GM21576 (cell line): Measurements from ENCODE around the gene OR52B2.
"Not testable (repeated sequence)": the region's sequence is repeated elsewhere in the genome, so short reads cannot be mapped to it uniquely, and the experiment has no call there.

Experiments used
- ATAC-seq: cut with Tn5 transposase; IDR thresholded peaks from one replicate; pipeline ENCODE4 v1.9.1; 2021; ENCODE audit warnings: mild to moderate bottlenecking, moderate library complexity; ENCODE audit not compliant: unreplicated experiment

The OR52B2 gene

DNA sequence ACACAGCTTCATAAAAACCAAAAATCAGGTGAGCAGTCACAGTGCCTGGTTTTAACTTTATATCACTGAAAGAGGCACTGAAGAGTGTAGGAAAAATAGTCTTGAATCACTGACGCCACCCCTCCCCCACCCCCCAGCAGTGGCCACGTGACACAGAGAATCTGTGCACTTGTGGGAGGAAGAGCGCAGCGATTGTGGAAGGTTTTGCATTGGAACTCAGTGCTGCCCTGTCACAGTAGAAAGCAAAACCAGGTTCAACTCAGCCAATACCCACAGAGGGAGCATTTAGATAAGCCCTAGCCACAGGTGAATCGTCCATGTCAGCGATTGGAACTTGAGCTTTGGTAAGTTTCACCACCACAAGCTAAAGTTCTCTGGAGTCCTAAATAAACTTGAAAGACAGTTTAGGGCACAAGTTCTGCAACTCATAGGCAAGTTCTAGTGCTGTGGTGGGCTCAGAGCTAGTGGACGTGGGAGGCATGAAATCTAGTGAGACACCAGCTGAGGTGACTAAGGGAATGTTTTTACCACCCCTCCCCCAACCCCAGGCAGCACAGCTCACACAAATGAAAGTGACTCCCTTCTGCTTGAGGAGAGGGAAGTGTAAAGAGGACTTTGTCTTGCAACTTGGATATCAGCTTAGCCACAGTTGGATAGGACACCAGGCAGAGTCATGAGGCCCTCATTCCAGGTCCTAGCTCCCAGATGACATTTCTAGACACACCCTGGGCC is 13.3 kb downstream of the OR52B2 start:
- no peak for ATAC-seq

DNA sequence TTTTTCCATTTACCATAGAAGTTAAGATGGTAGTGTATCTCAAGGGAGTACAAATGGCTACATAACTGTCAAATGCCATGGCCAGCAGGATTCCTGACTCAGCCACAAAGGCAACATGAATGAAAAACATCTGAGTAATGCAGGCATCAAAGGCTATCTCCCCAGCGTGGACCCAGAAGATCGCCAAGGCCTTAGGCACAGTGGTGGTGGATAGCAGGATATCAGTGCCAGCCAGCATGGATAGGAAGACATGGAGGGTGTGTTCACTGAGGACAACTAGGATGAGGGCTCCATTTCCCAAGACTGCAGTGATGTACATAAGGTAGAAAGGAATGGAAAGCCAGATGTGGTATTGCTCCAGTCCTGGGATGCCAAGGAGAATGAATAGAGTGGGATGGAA is 18.0 kb downstream of the OR52B2 start:
- no peak for ATAC-seq

DNA sequence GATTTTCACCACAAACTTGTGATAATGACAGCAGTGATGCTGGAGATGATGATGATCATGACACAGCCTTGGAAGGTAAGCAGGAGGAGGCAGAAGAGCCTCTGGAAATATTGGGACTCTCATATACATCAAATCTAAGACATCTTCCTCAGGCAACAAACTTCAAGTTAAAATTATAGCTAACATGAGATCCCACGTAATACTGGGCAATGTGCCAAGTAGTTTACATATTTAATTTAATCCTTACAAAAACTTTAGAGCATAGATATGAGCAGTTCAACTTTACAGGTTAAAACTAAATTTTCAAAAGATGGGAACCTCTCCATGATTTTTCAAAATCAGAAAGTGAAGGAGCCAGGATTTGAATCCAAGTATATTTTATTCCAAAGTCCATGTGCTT is 19.0 kb downstream of the OR52B2 start:
- ATAC-seq: no peak

DNA sequence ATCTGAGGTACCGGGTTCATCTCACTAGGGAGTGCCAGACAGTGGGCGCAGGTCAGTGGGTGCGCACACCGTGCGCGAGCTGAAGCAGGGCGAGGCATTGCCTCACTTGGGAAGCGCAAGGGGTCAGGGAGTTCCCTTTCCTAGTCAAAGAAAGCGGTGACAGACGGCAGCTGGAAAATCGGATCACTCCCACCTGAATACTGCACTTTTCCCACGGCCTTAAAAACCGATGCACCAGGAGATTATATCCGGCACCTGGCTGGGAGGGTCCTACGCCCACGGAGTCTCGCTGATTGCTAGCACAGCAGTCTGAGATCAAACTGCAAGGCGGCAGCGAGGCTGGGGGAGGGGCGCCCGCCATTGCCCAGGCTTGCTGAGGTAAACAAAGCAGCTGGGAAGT is 26.4 kb downstream of the OR52B2 start:
- ATAC-seq: not testable (repeated sequence)

DNA sequence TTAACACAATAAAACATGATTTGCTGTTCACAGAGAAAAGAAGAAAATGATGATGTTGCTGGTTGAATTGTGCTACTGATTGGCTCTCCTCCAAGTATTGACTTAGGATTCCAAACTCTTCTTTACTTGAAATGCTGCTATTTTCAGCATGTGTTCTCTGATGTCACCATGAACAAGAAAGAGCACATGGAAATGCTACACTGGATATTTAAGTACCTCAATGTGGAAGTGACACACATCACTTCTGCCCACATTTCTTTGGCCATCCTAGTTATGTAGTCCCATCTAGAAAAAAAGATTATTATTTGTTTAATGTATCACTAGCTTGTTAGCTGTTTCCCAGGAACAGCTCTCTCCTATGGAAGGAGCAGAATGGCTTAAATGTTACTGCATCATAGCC is 27.2 kb downstream of the OR52B2 start:
- ATAC-seq: no peak

DNA sequence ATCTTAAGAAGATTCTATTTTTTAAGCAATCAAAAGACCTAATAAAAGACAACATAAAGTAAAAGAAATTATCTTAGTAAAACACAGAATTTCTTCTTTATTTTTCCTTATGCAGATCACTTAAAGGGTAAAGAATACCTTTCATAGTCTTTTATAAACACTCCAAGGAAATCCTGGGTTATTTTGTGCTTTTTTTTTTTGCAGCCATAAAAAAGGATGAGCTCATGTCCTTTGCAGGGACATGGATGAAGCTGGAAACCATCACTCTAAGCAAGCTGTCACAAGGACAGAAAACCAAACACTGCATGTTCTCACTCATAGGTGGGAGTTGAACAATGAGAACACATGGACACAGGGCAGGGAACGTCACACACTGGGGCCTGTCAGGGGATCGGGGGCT is 34.2 kb downstream of the OR52B2 start:
- not testable (repeated sequence) for ATAC-seq

DNA sequence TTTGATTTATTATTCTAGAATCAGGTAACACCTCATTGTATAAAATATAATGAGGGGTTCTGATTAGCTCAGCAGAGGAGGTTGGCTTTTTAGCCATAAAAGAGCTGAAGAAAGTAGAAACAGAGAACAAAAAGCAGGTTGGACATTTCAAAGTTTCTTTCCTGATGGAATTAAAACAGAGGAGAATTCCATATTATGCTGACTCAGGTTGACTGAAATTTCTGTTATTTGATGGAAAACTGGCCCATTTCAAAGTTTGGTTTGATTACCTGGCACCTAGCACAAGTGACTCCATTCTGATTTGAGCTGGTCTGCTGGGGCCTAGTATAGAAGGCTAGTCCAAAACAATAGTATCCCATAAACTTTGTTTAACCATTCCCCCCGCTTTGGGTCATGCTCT is 37.7 kb downstream of the OR52B2 start:
- ATAC-seq: no peak

DNA sequence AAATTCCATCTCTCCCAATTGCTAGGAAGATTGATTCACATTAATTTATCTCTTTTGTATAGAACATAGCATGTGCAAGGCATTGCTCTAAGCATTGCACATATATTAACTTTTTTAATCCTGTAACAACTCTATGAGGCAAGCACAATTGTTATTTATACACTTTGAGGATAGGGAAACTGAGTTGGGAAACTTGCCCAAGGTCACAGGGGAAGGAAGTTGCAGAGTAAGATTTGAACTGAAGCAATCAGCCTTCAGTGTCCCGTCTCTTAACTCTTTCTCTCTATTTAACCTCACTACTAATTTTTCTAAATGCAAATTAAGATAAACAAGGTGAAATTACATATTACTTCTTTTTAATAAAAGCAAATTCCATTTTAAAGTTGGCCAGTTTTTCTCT is 40.5 kb downstream of the OR52B2 start:
- no peak for ATAC-seq

DNA sequence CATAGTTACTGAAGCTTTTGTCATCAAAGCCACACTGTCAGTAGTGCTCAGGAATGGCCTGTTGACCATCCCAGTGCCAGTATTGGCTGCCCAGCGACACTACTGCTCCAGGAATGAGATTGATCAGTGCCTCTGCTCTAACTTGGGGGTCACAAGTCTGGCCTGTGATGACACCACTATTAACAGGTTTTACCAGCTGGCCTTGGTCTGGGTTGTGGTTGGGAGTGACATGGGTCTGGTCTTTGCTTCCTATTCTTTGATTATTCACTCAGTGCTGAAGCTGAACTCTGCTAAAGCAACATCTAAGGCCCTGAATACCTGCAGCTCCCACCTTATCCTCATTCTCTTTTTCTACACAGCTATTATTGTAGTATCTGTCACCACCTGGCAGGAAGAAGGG is 41.1 kb downstream of the OR52B2 start:
- ATAC-seq: no peak

DNA sequence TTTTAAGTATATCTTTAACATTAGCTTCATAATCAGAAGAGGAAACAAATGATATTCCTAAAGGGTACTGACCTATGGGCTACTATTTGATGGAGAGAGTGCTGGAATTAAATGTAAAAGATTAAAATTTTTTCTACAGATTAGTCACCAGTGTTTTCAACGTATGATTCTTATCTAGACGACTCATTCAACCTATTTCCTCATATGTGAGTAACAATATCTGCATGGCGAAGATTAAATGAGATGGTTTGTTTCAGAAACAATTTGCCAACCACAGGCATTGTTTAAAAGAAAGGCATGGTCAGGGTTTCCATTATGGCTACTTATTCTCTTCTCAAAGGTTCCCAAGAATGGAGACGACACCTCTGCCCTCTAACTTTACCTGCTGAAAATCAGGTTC is 42.2 kb downstream of the OR52B2 start:
- ATAC-seq: no peak

DNA sequence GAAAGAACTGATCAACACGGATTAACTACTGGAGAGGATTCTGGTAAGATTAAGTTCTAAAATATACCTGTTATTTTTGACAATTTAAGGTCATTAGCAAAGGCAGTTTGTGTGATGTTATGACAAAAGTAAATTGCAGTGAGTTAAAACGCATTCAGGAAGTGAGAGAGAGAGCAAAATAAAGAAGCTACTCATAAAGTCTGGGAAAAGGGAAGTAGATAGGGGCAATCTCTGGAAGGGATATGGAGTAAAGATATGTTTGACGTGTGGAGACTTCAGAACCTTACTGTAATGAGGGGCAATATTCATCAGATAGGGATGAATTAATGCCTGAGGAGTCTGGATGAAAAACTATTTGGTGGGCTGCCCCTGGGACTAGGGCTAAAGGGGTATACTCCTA is 45.9 kb downstream of the OR52B2 start:
- ATAC-seq: no peak
